Upper lobe of right lung (tissue), 1 donor: ENCODE data around the gene CITED4. TPM values are rescaled to one million over a fixed set of nuclear protein-coding genes. Genes with fewer than 3 reads are reported as not detected.
A peak's percentile ranks its signal among the peaks of the same experiment; 100 is the strongest.
"Not testable (repeated sequence)": the region's sequence is repeated elsewhere in the genome, so short reads cannot be mapped to it uniquely, and the experiment has no call there.

Experiments
- ATAC-seq: fragments of 200-7000 bp; cut with Tn5 transposase; one replicate; pipeline ENCODE4 v1.9.1; 2020; ENCODE audit warnings: mild to moderate bottlenecking, moderate library complexity
- DNase-seq: peaks from one replicate; pipeline ENCODE4 v3.0.0-alpha.2; 2020
- H3K27ac ChIP-seq: fragments of 200-600 bp; one replicate; pipeline ENCODE4 v1.8.0; 2022
- H3K27me3 ChIP-seq: fragments of 200-600 bp; one replicate; pipeline ENCODE4 v1.8.0; 2022; ENCODE audit warnings: mild to moderate bottlenecking
- H3K36me3 ChIP-seq: fragments of 200-600 bp; one replicate; pipeline ENCODE4 v1.8.0; 2022
- H3K4me1 ChIP-seq: fragments of 200-600 bp; one replicate; pipeline ENCODE4 v1.8.0; 2022
- H3K4me3 ChIP-seq: fragments of 200-600 bp; one replicate; pipeline ENCODE4 v1.8.0; 2022; ENCODE audit warnings: mild to moderate bottlenecking
- H3K9me3 ChIP-seq: fragments of 200-600 bp; one replicate; pipeline ENCODE4 v1.8.0; 2022
- intact Hi-C: fragments of 100-400 bp; cut with DNase I; formaldehyde crosslinking; loops from one replicate; pipeline ENCODE4 v1.11.0; 2022
- total RNA-seq: library from RNA; stranded (reverse); fragmentation: NEBNext Ultra II Directional; extraction: Animal tissue kit (Norgen Biotek cat#: 25700); gene quantifications from one replicate; pipeline ENCODE4 v1.2.1, GENCODE V29; 2021
- TF ChIP-seq, protein P1 (sequence below): fragments of 200-600 bp; IDR thresholded peaks from one replicate; pipeline ENCODE4 v1.8.0; 2022; ENCODE audit warnings: antibody characterized with exemption
- donor health status: DM: no; HTN: yes; CAD: no; lungs with severe emphysema.

The CITED4 gene
- total RNA-seq, 1 donor from 2014 or later: 23.2 TPM

- H3K27me3 ChIP-seq: no peaks in the 10 kb centered on the region
- TF ChIP-seq, protein P1, sequence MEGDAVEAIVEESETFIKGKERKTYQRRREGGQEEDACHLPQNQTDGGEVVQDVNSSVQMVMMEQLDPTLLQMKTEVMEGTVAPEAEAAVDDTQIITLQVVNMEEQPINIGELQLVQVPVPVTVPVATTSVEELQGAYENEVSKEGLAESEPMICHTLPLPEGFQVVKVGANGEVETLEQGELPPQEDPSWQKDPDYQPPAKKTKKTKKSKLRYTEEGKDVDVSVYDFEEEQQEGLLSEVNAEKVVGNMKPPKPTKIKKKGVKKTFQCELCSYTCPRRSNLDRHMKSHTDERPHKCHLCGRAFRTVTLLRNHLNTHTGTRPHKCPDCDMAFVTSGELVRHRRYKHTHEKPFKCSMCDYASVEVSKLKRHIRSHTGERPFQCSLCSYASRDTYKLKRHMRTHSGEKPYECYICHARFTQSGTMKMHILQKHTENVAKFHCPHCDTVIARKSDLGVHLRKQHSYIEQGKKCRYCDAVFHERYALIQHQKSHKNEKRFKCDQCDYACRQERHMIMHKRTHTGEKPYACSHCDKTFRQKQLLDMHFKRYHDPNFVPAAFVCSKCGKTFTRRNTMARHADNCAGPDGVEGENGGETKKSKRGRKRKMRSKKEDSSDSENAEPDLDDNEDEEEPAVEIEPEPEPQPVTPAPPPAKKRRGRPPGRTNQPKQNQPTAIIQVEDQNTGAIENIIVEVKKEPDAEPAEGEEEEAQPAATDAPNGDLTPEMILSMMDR: no peak
- DNase-seq (peak; percentile 52), ATAC-seq (peak; percentile 30)
- H3K36me3 ChIP-seq: no peaks in the 10 kb centered on the region
- intact Hi-C loops: no loop called here
- no peaks in the 10 kb centered on the region for H3K9me3 ChIP-seq
- no peak overlapping the region for H3K4me3 ChIP-seq
- peaks cover 12% of the 10 kb centered on the region for H3K4me1 ChIP-seq
- H3K27ac ChIP-seq: no peak overlapping the region
Observed at GRCh38 chr1:40898431-40898901, 36.3 kb upstream of the CITED4 start.

GRCh38 chr1:40897513-40897912, 35.4 kb upstream of the CITED4 start:
- Histone ChIP-seq H3K27ac (no peak overlapping the region), H3K27me3 (no peaks in the 10 kb centered on the region), H3K4me3 (no peak overlapping the region), H3K4me1 (peaks cover 12% of the 10 kb centered on the region), H3K36me3 (no peaks in the 10 kb centered on the region), H3K9me3 (no peaks in the 10 kb centered on the region)
- TF ChIP-seq, protein P1: no peak
- ATAC-seq: no peak
- no peak for DNase-seq
- intact Hi-C loops: no loop called here

GRCh38 chr1:40896482-40896881, 34.3 kb upstream of the CITED4 start:
- TF ChIP-seq, protein P1: no peak
- no peaks in the 10 kb centered on the region for H3K9me3 ChIP-seq
- ATAC-seq (peak; percentile 49), DNase-seq (no peak)
- H3K4me3 ChIP-seq: no peak overlapping the region
- no peaks in the 10 kb centered on the region for H3K36me3 ChIP-seq
- intact Hi-C loops: no loop called here
- H3K4me1 ChIP-seq: peaks cover 12% of the 10 kb centered on the region
- no peak overlapping the region for H3K27ac ChIP-seq
- no peaks in the 10 kb centered on the region for H3K27me3 ChIP-seq

DNA sequence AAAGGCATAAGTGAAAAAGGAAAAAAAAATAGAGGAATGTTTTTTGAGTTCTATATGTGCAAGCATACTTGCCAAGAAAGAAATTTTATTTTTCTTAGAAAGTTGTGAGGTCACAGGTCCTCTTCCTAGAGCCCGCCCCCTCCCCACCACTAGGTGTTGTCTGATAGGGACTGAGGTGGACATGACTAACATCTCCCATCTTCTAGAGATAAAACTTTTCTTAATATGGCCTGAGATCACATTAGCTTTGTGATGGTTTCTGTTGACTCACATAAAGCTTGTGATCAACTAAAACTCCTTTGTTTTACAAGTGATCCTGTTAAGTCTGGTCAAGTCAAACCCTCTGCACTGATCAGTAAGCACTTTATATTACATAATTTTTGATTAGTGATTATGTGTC, 33.4 kb upstream of the CITED4 start:
- TF ChIP-seq, protein P1: no peak
- H3K27me3 ChIP-seq: no peaks in the 10 kb centered on the region
- H3K36me3 ChIP-seq: no peaks in the 10 kb centered on the region
- ATAC-seq (no peak), DNase-seq (no peak)
- no peak overlapping the region for H3K4me3 ChIP-seq
- no peaks in the 10 kb centered on the region for H3K9me3 ChIP-seq
- intact Hi-C loops: no loop called here
- peaks cover 12% of the 10 kb centered on the region for H3K4me1 ChIP-seq
- H3K27ac ChIP-seq: no peak overlapping the region

DNA sequence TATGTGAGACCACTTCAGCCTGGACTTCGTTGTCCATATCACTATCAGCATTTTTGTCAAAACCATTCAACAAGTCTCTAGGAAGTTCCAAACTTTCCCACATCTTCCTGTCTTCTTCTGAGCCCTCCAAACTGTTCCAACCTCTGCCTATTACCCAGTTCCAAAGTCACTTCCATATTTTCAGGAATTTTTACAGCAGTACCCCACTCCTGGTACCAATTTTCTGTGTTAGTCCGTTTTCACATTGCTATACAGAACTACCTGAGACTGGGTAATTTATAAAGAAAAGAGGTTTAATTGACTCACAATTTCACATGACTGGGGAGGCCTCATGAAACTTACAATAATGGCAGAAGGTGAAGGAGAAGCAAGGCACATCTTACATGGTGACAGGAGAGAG, 32.7 kb upstream of the CITED4 start:
- peaks cover 12% of the 10 kb centered on the region for H3K4me1 ChIP-seq
- H3K27me3 ChIP-seq, DNase-seq, ATAC-seq, intact Hi-C loops, H3K4me3 ChIP-seq, H3K36me3 ChIP-seq, H3K9me3 ChIP-seq, H3K27ac ChIP-seq: not testable (repeated sequence)

- Histone ChIP-seq H3K4me1 (peaks cover 12% of the 10 kb centered on the region), H3K9me3 (no peaks in the 10 kb centered on the region), H3K4me3 (no peak overlapping the region), H3K27ac (no peak overlapping the region), H3K36me3 (no peaks in the 10 kb centered on the region), H3K27me3 (no peaks in the 10 kb centered on the region)
- DNase-seq (no peak), ATAC-seq (no peak)
- TF ChIP-seq, protein P1: no peak
- intact Hi-C loops: no loop called here
Observed at GRCh38 chr1:40894455-40894854, 32.3 kb upstream of the CITED4 start.
